ENCODE data around the gene ADCY10.
"Not testable (repeated sequence)": the region's sequence is repeated elsewhere in the genome, so short reads cannot be mapped to it uniquely, and the experiment has no call there.

Gene ADCY10

DNA sequence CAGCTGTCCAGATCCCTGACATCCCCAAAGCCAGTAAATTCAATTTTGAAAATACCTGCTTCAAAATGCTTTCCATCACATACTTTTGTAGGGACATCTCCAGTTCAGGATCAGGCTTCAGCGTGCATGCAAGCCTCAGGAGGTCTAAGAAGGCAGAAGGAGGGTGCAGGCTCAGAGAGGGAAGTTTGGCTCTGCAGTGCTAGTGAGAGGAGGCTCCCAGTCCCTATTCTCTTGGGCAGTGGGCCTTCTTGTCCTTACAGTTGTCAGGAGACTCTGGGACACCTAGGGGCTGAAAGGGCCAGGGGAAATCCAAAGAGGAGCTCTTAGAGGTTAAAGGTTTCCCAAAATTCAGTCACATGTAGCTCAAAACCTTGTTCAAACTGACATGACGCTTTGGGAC lies 20.1 kb downstream of the ADCY10 start:
- no peak for DNase-seq (ENCODE audit: extremely low read depth in 1 of 2, low read depth in 1 of 2)

DNA sequence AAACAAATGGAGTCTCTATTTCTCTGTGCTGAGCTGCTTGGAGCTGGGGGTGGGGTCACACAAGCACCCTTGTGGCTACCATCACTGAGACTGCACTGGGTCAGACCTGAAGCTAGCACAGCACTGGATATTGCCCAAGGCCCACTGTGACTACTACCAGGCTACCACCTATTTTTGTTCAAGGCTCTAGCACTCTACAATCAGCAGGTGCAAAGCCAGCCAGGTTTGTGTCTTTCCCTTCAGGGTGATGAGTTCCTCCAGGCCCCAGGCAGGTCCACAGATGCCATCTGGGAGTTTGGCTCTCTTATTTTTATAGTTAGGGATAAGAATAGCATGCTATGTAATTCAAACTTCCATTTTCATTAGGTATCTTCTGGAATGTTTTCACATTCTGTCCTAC lies 23.5 kb downstream of the ADCY10 start:
- DNase-seq (ENCODE audit: extremely low read depth in 1 of 2, low read depth in 1 of 2), result no peak

DNA sequence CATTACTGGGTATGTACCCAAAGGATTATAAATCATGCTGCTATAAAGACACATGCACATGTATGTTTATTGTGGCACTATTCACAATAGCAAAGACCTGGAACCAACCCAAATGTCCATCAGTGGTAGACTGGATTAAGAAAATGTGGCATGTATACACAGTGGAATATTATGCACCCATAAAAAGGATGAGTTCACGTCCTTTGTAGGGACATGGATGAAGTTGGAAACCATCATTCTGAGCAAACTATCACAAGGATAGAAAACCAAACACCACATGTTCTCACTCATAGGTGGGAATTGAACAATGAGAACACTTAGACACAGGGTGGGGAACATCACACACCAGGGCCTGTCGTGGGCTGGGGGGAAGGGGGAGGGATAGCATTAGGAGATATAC lies 26.7 kb downstream of the ADCY10 start:
- not testable (repeated sequence) for DNase-seq (ENCODE audit: extremely low read depth in 1 of 2, low read depth in 1 of 2)

DNA sequence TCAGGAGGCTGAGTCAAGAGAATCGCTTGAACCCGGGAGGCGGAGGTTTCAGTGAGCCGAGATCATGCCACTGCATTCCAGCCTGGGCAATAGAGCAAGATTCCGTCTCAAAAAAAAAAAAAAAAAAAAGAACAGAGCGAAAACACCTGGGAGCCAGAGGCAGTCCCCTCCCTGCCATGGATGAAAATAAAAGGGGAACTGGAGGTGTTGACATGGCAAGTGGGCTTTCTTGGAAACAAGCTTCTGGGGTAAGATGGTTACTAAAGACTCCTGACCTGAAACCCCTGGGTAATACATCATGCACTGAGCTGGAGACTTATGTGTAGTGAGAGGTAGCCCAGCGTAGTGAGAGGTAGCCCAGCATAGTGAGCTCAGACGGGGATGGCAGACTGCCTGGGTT lies 31.6 kb downstream of the ADCY10 start:
- DNase-seq (ENCODE audit: extremely low read depth in 1 of 2, low read depth in 1 of 2), result no peak

DNA sequence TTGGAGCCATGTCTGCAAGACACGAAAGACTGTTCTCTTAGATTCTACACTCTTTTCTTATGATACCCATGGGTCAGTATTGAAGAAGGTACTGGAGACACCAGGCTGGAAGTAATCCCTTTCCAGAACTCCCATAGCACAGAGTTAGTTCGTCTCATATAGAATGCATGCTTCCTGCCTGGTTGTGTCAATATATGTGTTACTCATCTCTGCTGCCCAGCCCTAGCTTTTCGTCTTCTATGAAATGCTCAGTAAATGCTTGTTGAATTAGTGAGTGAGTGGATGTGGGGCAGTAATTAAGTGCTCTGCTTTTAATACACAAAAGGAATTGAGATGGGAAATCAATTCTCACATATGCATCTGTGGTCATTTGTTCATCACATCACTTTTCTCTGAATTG lies 32.1 kb downstream of the ADCY10 start:
- no peak for DNase-seq (ENCODE audit: extremely low read depth in 1 of 2, low read depth in 1 of 2)

DNA sequence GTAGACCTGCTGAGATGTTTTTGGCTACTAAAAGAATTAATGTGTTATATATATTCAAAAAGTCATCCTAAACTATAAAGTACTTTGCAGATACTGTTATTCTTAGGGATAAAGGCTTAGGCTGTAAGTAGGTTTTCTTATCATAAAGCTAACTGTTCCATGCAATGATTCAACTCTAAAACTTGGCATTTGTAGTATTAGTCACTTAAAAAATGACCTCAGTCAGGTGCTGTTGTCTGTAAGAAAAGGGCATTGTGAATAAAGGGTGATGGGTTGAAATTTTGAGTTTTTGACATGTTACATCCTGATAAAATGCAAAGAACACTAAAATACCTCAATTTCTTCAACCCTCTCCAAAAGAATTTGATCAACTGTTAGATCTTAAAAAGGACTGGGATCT lies 32.9 kb downstream of the ADCY10 start:
- DNase-seq (ENCODE audit: extremely low read depth in 1 of 2, low read depth in 1 of 2), result no peak

DNA sequence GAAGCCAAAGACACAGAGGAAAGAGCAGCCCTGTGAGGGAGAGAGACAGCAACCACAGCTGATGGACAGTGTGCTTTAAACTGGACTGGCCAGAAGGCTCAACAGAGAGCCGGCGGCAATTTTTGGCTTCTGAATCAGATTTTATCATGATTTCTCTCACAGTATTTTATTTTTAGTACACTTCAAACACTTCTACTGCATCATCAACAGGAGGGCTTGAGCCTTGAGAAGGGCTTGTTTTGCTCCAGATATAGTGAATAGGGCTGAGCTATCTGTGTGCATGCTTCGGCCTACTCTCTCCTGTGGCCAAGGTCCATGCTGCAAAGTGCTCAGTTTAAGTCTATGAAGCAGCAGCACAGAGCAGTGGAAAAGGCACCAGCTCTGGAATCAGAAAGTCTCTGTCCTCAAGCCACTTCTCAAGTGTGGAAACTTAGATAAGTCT lies 33.3 kb downstream of the ADCY10 start:
- no peak for DNase-seq (ENCODE audit: extremely low read depth in 1 of 2, low read depth in 1 of 2)

DNA sequence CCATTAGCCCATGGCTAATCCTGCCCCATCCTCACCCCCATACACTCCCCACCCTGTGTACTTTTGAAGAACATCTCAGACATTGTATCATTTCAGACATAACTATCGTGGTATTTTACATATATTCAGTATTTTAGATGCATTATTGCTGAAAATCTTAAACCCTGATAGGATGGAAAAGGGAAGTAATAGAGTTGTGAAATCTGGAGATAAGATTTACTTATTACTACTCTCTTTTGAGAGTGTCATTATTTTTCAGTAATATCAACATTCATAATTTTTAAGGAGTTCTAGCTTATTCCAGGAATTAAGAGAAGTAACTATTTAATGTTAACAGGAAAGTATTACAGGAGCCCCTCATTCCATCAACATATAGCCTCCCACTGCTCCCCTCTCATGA lies 34.4 kb downstream of the ADCY10 start:
- no peak for DNase-seq (ENCODE audit: extremely low read depth in 1 of 2, low read depth in 1 of 2)

DNA sequence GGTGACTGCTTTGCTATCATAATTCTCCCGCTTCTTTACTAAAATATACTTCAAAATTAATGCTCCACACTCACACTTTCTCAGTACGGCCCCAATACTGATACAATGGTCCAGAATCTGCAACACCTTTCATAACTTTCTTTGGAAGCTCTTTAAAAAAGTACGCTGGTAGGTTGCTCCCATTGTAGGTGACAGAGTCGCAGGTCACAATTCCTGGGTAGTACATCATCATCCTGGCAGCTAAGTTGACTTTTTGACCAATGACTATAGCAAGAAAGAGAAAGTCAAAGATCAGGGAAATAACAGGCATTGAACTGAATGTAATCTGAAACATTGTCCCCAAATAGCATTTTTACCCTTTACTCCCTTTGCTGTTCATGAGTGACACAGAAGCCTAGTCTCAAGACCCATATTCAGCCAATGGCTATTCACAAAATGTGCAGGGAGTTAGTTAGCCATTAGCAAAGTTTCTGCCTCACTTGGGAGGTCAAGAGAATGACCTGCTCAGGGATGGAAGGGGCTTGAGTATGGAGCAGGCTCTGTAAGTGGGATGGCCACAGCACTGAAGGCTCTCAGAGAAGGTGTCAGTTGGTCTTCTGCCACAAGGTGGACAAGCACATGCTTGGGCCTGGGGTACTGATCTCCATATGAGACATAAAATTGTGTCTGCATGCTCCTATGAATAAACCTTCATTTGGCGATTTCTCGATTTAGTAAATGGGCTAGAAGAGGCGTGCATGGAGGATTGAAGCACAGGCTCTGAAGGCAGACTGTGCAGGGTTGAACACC lies 35.4 kb downstream of the ADCY10 start:
- DNase-seq (ENCODE audit: extremely low read depth in 1 of 2, low read depth in 1 of 2), result no peak

DNA sequence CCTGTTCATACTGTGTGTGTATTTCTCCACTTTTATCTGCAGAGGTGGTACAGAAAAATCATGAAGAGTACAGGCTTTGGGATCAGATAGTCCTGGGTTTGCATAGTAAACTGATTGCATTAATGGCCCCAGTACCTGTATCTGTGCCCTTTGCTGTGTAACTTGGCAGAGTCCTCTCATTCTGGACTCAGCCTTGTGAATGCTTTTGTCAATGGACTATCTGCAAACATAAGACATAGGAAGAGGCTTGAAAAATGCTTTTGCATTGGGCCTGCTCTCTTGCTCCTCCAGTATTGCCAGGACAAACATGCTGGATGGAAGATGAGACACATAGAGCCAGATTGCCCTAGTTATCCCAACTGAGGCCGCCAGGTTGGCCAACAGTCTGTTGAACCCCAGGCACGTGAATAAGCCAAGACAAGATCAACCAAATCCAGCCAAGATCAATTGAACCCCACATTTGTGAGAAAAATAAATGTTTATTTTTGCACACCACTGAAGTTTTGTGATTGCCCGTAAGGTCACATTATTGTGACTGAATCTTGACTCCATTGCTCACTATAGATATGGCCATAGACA lies 37.2 kb downstream of the ADCY10 start:
- no peak for DNase-seq (ENCODE audit: extremely low read depth in 1 of 2, low read depth in 1 of 2)

DNA sequence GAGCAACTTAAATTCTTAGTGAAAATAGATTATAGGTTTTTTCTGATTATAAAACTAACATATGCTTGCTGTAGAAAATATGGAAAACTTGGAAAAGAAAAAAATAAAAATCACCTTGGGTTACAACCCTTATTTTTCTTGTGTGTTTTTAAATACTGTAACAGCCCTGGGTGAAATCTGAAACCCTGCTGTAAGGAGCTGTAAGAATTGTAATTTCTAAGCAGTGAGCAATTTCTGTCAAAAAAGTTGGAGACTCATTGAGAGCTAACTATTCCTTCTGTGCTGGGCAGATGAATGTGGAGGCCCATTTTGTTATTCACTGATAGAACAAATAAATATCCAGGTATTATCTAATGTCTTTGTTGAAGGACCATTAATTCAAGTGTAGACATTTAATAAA lies 42.6 kb downstream of the ADCY10 start:
- DNase-seq (ENCODE audit: extremely low read depth in 1 of 2, low read depth in 1 of 2), result no peak

DNA sequence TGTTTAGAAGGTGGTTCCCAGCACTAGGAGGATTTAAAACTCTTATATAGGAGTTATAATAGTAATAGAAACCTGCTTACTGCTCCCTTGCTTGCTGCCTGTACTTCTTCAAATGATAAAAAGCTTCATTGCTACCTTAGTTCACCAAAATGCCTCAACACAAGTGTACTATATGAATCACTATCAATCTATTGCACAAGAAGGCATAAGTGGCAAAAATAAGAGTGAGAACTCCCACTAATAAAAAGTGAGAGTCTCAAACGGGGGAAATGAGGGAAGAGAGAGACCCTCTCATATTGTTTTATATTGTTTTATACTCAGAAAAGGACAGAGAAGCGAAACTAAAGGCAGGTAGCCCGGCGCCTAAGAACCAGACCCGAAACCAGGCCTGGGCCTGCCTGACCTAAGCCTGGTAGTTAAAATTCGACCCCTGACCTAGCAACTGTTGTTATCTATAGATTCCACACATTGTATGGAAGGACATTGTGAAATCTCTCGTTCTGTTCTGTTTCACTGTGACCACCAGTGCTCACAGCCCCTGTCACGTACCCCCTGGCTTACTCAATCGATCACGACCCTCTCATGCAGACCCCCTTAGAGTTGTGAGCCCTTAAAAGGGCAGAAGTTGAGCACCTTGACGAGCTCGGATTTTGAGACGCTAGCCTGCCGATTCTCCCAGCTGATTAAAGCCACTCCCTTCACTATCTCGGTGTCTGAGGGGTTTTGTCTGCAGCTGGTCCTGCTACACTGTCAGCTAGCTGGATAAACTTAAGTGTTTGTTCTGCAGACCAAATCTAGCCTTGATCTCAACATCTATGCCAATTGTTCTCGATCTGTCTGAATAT lies 44.6 kb downstream of the ADCY10 start:
- DNase-seq (ENCODE audit: extremely low read depth in 1 of 2, low read depth in 1 of 2), result not testable (repeated sequence)

DNA sequence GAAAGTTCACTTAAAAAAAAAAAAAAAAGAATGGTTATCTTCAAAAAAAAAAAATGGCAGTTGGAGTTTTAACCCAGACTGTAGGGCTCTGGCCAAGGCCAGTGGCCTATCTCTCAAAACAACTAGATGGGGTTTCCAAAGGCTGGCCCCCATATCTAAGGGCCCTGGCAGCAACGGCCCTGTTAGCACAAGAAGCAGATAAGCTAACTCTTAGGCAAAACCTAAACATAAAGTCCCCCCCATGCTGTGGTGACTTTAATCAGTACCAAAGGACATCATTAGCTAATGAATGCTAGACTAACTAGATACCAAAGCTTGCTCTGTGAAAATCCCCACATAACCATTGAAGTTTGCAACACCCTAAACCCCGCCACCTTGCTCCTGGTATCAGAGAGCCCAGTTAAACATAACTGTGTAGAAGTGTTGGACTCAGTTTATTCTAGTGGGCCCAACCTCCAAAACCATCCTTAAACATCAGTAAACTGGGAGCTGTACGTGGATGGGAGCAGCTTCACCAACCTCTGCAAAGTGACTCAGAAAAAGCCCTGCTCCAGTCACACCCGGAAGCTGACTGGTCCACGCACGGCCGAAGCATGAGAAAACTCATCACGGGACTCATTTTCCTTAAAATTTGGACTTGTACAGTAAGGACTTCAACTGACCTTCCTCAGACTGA lies 47.1 kb downstream of the ADCY10 start:
- not testable (repeated sequence) for DNase-seq (ENCODE audit: extremely low read depth in 1 of 2, low read depth in 1 of 2)

DNA sequence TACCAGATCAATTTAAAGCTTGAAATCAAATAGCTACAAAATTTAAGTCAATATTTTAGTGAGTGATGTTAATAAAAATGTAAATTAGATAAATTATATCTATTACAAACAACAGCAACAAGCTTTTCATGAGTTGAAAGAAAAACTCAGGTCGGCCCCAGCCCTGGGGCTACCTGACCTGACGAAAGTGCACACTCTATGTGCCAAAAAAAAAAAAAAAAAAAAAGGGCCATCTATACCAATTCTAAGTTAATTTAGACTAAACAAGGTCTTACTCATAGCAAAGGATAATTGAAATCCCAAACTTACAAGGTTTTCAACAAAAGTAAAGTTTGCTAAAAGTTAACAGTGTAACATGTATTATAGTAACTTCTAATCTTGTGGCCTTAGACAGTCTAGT lies 47.6 kb downstream of the ADCY10 start:
- not testable (repeated sequence) for DNase-seq (ENCODE audit: extremely low read depth in 1 of 2, low read depth in 1 of 2)

DNA sequence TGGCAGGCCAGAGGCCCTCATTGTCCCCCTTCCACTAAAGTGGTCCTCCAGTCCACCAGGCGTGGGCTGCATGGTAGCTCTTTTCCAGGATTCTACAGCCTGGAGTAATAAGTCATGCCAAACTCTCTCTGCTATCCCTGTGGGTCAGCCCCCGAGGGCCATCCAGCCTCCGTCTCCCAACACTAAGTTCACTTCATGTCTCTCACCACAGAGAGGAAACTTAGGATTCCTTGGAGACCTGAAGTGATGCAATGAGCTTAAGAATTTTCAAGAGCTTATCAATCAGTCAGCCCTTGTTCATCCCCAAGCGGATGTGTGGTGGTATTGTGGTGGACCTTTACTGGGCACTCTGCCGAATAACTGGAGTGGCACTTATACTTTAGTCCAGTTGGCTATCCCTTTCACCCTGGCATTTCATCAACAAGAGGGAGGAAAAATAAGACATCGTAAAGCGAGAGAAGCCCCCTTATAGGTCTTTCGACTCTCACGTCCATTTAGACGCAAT lies 48.1 kb downstream of the ADCY10 start:
- DNase-seq (ENCODE audit: extremely low read depth in 1 of 2, low read depth in 1 of 2), result not testable (repeated sequence)

DNA sequence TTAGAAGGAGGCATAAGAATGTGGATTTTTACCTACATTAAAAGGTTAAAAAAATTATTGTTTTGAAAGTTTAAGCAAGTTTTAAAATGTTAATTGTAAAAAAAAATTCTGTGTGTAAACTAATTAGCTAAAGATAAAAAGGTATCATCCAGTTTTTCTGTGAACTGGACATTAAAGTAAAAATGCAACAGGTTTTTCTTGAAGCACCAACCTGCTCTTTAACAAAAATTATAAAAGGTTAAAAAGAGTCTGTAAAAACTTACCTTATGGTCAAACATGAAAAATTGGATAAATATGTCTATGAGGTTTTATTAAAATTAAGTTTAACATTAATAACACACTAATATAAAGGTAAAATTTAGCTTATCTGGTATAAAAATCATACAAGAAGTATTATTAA lies 48.7 kb downstream of the ADCY10 start:
- not testable (repeated sequence) for DNase-seq (ENCODE audit: extremely low read depth in 1 of 2, low read depth in 1 of 2)

DNA sequence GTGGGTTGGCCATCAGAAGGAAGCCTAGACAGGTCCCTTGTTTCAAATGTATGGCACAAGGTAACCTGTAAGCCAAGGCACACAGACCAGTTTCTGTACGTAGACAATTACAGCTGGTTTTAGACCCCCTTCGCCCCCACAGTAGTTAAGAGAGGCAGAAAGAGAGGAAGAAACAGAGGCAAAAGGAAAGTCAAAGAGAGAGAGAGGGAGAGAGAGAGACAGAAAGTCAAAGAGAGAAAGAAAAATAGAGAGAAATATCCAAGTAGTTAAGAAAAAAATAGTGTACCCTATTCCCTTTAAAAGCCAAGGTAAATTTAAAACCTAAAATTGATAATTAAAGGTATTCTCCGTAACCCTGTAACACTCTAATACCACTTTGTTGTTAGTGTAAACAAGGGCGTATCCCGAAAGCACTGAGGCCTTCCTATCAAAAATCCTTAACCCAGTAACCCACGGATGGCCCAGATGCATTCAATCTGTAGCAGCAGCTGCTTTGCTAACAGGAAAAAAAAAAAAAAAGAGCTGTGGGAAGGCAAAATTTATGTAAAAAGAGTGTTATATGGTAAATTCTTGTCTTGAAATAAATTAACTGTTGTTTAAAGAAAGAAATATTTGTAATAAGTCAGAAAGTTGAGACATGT lies 49.4 kb downstream of the ADCY10 start:
- no peak for DNase-seq (ENCODE audit: extremely low read depth in 1 of 2, low read depth in 1 of 2)

DNA sequence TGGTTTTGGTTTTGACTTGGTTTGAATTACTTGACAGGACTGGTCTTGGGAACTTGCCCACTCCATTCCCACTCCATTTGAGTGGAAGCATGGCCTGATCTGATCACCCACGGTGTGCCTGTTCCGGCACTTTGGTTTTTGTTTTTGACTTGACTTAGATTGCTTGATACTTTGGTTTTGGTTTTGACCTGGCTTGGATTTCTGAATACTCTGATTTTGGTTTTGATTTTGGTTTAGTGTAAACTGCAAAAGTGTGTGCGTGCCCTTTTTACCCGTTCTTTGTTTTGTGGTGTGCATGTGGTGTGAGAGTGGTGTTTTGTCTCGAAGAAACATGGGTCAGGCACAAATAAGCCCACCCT lies 50.0 kb downstream of the ADCY10 start:
- DNase-seq (ENCODE audit: extremely low read depth in 1 of 2, low read depth in 1 of 2), result no peak

DNA sequence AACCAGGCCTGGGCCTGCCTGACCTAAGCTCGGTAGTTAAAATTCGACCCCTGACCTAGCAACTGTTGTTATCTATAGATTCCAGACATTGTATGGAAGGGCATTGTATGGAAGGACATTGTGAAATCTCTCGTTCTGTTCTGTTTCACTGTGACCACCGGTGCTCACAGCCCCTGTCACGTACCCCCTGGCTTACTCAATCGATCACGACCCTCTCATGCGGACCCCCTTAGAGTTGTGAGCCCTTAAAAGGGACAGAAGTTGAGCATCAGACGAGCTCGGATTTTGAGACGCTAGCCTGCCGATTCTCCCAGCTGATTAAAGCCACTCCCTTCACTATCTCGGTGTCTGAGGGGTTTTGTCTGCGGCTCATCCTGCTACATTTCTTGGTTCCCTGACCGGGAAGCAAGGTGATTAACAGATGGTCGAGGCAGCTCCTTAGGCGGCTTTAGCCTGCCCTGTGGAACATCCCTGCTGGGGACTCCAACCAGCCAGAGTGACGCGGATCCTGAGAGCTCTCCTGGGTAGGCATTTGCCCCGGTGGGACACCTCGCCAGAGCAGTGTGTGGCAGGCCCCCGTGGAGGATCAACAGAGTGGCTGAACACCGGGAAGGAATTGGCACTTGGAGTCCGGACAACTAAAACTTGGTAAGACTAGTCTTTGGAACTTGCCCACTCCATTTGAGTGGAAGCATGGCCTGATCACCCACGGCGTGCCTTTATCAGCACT lies 50.6 kb downstream of the ADCY10 start:
- DNase-seq (ENCODE audit: extremely low read depth in 1 of 2, low read depth in 1 of 2), result not testable (repeated sequence)

Data from stimulated activated CD8-positive, alpha-beta memory T cell treated with anti-CD3 and anti-CD28 coated beads, Interleukin-7, amount 100 ng/mL, for 48 hours (primary cell).